Stimulated activated CD4-positive, alpha-beta T cell treated with anti-CD3 and anti-CD28 coated beads, Interleukin-4, amount 100 ng/mL, for 1 hour (primary cell): ENCODE results near the gene NR1D1.

Experiments used
- DNase-seq: peaks from one replicate; pipeline ENCODE4 v3.0.0-alpha.2; 2020

NR1D1 gene

DNA sequence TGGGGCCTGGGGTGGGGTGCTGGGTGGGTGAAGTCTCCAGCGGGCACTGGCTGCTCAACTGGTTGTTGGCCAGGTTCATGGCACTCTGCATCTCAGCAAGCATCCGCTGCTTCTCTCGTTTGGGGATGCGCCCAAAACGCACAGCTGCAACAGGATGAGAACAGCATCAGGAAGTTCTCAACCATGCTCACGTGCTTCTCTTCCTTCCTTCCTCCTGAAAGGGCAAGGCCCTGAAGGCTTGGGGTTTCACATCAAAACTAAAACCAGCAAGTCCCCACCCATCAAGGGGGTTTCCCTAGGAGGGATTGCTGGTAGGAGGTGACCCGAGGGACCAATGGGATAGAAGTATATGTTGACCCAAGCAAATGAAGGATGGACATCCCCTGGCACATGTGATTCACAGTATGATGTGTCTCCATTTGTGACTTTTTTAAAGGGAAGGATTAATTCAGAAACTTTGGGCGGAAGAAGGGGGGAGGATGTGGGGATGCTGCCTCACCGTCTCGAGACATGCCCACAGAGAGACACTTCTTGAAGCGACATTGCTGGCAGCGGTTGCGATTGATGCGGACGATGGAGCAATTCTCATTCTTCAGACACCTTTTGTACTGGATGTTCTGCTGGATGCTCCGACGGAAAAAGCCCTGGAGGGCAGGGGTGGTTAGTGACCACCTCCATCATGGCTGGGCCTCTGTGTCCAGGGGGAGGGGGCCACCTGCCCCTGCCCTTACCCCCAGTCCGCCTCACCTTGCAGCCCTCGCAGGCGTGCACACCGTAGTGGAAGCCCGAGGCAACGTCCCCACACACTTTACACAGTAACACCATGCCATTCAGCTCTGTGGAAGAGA is 4.2 kb downstream of the NR1D1 start:
- peak; percentile 64 for DNase-seq

DNA sequence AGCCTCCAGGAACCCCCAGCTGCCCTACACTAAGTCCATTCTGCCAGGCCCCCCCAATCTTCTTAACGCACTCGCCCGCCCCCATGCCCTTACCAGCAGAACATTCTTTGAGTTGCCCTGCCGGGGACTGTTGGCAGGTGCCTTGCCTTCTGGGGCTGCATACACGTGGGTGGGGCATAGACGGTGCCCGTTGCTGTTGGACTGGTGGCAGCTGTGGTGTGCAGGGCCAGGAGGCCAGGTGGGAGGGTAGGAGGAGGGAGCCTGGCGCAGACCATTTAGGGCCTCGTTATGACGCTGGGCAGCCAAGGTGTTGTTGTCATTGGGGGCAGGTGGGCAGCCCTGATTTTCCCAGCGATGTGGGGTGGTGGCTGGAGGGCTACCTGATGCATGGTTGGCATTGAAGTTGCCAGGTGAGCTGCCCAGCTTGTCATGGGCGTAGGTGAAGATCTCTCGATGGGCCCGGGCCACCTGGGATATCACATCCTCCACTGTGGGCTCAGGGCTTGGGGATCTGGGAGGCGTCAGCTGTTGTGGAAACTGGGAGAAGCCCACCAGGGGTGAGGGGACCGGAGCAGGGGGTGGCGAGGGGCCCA is 4.9 kb downstream of the NR1D1 start:
- DNase-seq = no peak

DNA sequence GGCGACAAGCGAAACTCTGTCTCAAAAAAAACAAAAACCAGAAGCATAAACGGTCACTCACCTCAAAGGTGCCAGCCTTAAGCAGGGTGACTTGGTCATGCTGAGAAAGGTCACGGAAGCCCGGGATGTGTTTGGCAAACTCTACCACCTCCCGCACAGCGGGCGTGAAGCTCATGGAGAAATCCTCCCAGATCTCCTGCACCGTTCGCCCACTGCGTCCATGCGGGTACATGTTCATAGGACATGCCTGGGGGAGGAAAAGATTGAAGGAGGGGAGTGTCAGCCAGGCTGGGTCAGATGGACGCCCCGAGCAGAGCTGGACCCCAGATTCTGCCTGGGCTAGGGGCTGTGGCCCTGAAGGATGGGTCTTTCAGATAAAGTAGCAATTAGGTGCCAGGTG is 5.5 kb downstream of the NR1D1 start:
- DNase-seq = no peak

DNA sequence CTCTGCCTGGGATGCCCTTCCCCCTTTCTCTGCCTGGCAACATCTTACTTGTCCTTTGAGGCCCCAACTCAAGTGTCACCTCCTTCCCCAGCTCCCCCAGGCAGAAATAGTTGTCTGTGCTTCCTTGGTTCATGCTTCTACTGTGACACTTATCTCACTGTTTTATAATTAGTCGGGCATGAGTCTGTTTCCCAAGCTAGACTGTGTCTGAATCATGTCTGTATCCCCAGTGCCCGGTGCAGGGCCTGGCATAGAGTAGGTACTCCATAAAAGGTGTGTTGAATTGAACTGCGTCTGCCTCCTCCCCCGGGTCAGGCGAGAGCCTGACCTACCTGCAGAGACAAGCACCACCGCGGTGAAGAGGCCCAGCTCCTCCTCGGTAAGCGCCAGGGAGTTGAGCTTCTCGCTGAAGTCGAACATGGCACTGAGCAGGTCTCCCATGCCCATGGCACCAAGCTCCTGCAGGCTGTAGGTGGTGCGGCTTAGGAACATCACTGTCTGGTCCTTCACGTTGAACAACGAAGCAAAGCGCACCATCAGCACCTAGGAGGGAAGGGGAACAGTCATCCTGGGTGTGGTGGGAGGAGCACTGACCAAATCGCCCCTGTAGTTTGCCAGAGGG is 6.7 kb downstream of the NR1D1 start:
- DNase-seq = no peak

DNA sequence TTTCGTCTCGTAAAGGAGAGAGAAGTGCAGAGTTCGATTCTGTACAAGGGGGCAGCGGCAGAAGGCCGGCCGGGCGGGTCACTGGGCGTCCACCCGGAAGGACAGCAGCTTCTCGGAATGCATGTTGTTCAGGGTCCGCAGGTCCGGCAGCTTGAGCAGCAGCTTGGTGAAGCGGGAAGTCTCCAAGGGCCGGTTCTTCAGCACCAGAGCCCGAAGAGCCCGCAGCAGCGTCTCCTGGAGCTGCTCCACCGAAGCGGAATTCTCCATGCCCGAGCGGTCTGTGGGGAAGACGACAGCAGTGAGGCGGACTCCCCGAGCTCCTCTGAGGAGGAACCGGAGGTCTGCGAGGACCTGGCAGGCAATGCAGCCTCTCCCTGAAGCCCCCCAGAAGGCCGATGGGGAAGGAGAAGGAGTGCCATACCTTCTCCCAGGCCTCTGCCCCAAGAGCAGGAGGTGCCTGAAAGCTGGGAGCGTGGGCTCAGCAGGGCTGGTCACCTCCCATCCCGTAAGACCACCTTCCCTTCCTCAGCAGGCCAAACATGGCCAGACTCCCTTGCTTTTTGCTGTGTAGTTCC is 7.3 kb downstream of the NR1D1 start:
- no peak for DNase-seq

DNA sequence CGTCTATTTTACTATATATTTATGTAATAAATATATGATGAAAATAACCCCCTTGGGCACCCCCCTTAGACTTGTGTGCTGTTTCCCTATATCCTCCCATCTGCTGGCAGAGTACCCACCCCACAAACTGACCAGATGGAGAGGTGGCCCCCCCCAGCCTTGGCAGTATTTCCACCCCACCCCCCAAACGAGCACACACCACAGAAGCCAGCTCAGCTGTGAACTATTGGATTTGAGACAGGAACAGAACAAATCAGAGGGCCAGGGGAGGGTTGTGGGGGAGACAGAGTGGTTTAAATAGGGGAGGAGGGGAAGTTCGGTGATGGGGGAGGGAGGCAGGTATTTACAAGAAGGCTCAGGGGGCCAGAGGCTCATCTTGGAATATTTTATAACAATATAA is 7.8 kb downstream of the NR1D1 start:
- DNase-seq = no peak

DNA sequence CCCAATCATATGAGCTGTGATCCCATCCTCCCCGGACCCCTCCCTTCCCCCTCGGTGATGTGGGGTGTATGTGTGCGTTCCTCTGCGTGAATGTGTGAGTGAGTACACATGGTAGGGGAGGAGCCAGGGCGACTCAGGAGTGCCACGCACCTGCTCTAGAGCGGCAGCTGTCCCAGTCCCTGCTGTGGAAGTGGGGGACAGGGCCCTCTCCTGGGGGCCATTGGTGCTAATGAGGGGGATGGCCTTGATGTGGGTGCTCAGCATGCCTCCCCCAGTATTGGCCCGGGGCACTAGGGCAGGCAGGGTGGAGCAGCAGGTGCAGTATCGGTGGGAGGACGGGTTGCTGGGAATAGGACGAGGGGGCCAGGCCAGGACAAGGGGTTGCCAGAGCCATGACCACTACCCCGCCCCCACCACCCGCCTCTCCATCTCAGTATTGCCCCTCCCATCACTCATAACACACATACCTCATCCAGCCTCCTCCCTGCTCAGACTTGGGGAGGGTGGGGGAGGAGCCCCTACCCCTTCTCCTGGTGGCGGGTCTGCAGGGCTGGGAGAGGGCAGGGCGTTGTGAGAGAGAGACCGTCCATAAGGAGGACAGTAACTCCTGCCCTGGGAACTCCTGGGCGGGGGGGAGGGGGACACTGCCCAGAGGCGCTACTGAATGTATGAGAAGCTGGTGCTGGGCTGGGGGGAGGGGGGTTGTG is 8.5 kb downstream of the NR1D1 start:
- no peak for DNase-seq

DNA sequence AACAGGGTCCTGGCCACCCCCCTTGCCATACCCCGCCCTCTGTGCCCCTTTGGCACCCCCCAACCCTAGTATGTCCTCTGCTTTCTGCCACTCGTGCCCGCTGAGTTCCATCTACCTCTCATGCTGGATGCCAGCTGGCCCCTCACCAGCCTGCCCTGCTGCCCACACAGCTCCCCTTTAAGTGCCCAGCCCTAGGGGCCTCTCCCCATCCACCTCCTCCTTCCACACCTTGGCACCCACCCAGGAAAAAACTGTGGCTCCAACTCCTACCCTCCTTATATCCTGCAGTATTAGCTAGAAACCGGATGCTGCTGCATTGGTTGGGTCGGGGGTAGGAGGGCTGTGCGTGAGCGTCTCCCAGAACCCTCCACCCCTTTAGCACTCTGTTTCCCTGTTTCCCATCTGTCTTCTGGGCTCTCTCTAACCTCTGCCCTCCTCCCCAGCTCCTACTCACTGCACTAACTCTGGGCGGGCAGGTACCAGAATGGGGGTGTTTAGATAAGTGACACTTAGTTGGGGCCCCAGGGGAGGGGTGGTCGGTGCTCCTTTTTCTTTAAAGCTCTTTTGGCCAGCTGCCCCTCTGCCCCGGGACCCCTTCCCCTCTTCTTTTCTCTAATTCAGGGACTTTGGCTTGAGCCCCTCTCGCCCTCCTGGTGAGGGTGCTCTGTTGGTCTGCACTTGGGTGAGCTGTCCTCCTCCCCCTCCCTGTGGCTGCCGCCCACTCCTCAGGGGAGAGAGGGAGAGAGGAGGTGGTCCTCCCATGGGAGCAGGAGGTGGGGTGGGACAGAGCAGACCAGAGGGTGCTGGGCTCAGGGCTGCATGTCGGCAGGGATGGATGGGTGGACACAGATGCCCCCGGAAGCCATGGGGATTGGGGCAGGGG is 9.9 kb downstream of the NR1D1 start:
- no peak for DNase-seq

DNA sequence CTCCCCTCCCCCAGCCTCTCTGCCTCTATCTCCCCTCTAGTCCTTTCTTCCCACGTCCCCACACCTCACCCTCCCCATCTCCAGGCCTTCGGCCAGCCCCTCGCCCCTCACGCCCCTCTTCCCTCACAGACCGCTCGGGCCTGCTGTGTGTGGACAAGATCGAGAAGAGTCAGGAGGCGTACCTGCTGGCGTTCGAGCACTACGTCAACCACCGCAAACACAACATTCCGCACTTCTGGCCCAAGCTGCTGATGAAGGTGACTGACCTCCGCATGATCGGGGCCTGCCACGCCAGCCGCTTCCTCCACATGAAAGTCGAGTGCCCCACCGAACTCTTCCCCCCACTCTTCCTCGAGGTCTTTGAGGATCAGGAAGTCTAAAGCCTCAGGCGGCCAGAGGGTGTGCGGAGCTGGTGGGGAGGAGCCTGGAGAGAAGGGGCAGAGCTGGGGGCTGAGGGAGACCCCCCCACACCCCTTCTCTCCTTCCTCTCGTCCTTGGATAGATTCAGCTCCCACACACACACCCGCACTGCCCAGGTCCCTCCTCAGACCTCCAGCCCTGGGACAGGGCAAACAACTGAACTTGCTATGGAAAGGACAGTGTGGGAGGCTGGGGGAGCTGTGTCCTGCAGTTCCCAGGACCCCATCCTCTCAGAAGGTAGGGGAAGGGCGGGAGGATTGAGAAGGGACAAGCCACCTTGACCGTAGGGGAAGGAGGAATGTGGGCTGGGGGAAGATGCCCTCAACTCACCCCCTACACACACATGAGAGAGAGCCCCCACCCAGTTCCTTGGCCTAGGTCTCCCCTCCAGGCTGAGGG is 11.1 kb downstream of the NR1D1 start:
- DNase-seq = no peak

DNA sequence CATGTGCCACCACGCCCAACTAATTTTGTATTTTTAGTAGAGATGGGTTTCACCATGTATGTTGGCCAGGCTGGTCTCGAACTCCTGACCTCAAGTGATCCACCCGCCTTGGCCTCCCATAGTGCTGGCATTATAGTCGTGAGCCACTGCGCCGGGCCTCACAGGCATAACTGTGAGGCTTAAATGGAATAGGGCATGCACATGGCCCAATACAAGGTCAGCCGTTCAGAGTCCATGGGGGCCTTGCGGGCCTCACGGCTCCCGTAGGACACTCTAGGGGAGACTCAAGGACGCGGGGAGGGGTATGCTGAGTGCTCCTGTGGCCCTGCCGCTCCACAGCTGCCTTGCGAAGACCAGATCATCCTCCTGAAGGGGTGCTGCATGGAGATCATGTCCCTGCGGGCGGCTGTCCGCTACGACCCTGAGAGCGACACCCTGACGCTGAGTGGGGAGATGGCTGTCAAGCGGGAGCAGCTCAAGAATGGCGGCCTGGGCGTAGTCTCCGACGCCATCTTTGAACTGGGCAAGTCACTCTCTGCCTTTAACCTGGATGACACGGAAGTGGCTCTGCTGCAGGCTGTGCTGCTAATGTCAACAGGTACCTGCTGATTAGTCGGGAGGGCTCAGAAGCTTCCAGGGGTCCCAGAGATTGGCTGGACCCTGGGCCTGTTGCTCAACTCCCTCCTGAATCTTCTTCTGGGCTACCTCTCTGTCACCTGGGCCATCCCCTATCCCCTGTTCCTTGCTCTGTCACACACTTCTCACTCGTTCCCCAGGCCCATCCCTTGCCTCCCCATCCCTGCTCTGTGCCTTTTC is 12.3 kb downstream of the NR1D1 start:
- no peak for DNase-seq

DNA sequence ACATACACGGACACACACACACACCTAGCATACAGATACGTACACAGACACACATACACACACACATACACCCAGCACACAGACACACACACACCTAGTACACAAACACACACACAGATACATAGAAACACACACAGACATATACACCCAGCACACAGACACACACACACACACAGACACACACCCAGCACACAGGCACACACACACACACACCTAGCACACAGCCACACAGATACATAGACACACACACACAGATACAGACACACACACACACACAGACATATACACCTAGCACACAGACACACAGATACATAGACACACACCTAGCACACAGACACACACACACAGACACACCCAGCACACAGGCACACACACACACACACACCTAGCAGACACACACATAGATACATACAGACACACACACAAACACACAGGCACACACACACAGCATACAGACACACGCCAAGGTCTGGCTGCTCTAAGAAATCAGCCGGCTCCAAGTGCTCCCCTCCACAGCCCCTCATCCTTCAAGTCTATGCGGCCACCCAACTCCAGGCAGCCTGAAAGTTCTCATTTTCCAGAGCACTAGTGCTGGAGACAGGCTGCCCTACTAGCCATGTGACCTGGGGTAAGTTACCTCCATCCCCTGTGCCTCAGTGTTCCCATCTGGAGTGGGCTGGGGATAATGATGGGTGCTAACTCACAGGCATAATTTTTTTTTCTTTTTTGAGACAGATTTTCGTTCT is 13.2 kb downstream of the NR1D1 start:
- DNase-seq = no peak

DNA sequence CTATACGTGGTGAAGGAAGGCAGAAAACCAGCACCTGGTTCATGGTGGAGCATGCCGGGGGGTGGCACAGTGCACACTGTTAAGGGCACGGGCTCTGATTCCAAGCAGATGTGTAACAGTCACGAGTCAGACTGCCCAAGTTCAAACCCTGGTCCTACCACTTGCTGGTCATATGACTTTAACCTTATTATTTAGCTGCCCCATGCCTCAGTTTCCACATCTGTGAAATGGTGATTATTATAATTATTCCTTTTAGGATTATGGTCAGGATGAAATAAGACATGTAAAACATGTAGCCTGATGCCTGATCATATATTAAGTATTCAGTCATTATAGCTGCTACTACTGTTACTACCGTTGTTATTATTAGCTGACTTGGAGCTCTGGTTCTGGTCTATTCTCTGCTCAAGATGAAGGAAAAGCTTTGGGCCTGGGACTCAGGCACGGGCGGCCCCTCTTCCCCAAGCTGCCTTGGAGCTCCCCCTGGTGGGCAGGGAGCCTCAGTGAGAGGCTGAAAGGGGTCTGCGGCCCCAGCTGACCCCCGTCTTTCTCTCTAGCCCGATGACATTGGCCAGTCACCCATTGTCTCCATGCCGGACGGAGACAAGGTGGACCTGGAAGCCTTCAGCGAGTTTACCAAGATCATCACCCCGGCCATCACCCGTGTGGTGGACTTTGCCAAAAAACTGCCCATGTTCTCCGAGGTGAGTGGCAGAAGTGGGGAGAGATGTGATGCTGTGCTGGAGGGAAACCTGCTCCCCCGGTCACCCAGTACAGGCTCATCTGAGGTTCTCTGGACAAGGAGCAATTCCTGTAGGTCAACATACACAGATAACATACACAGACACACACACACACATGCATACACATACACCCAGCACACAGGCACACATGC is 14.0 kb downstream of the NR1D1 start:
- DNase-seq = peak; percentile 74

DNA sequence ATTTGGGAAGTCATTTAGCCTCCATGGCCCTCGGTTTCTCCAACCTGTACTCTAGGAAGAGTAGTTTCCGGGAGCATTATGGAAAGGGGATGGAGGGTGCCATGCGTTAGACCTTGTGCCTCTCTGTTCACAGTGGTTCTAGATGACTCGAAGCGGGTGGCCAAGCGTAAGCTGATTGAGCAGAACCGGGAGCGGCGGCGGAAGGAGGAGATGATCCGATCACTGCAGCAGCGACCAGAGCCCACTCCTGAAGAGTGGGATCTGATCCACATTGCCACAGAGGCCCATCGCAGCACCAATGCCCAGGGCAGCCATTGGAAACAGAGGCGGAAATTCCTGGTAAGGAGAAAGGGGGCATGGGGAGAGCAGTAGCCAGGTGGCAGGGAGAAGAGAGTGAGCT is 15.9 kb downstream of the NR1D1 start:
- no peak for DNase-seq

DNA sequence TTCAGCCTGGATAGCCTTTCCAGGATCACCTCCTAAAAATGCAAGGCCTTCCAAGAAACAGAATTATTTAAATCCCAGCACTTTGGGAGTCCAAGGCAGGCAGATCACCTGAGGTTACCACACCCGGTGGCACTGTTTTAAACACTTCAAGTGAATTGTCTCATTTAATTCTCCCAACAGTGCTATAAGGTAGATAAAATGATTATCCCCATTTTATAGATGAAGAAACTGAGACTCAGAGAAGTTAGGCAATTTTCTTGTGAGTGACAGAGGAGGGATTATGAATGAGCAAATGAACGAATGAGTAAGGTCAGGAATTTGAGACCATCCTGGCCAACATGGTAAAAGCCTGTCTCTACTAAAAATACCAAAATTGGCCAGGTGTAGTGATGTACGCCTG is 20.8 kb downstream of the NR1D1 start:
- no peak for DNase-seq

DNA sequence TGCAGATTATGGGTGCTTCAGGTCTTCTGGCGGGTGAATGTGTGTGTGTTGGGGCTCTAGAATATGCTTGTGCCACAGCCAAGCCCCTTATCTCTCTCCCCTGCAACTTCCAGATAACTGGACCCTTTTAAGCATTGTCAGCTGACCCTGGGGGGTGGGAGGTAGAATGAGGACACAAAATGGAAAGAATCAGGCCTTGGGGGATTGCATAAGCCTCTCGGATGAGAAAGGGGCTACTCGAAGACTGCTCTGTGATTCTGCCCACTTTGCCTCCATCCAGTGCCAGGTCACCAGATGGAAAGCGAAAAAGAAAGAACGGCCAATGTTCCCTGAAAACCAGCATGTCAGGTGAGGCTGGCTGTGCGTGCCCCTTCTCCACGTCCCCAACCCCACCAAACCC is 23.8 kb downstream of the NR1D1 start:
- no peak for DNase-seq

DNA sequence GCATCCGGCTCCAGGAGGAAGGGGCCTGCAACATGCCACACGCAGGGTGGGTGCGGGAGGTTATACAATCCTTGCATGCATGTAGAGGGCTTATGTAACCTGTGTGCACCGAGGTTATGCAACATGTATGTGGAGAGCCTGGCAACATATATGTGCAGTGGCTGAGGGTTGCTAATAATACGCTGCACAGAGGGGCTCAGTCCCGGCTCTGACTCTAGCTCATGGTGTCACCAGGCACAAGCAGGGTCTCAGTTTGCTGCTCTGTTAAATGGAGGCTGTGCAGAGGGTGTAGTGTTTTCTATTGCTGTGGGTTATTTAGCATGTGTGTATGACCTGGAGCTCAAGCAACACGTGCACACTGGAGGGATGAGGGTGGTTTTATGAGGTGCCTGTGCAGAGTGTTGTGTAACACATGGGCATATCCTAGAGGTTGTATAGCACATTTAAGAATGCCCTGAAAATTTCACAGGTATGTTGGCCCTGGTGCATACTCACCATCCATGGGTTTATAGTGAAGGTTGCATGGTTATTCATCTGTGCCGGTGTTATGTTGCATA is 24.4 kb downstream of the NR1D1 start:
- DNase-seq = no peak

DNA sequence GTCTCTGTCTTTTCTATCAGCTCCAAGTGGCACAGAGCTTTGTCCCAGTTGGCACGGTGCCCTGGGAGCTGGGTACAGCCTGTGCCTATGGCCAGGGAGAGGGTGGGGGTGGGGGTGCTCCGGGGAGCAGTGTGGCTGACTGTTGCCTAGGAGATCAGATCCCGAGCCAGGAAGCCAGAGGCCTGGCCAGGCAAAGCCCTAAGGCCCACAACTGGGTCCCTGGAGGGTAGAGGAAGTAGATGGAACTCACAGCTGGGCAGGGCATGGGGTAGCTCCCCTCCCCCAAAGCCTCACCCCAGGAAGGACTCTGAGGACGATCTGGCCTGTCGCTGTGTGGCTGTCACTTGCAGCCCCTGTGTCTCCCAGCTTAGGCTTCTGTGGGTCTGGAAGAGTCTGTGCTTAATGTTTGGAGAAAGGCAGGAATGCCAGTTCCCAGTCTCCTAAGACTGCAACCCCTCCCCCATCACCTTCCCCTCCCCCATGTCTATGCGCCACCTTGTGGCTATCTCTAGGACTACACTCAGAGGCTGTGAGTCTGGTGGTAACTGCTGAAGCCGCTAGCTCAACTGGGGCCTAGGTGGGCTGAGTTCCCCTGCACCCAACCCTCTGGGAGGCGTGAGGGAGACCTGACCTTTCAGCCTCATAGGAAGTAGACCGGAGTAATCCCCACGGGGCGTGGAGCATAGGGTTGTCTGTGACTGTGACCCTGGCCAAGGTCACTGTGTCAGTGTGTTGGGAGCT is 25.0 kb downstream of the NR1D1 start:
- peak; percentile 66 for DNase-seq

DNA sequence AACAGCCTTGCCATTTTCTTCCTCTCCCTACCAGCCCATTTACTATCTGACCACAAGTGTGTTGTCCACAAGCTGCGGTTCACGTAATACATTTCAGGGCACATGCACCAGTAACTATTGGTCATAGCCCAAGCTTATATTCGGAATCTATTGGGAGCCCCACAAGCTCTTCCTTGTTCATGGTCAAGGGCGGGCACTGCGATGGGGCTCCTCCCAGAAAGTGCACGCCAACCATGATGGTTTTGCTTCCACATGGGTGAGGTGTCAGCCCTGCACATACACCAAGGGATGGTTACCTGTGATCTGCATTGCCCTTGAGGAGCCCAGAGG is 25.6 kb downstream of the NR1D1 start:
- no peak for DNase-seq
